ENCODE data around the gene LPAR1. TPM values are rescaled to one million over a fixed set of nuclear protein-coding genes. Genes with fewer than 3 reads are reported as not detected.

Gene LPAR1
- total RNA-seq, 2 experiments from 2014 or later: not detected

GRCh38 chr9:110996436-110997220 is 41.6 kb downstream of the LPAR1 start:
- no peak for DNase-seq
- Mint-ChIP-seq H3K27ac (no peak overlapping the region), H3K4me3 (no peak overlapping the region), H3K4me1 (no peaks in the 10 kb centered on the region), H3K27me3 (peaks cover 7% of the 10 kb centered on the region), H3K36me3 (peaks cover 1% of the 10 kb centered on the region), H3K9me3 (peaks cover 2% of the 10 kb centered on the region)

GRCh38 chr9:110995420-110996340 is 42.6 kb downstream of the LPAR1 start:
- peaks cover 1% of the 10 kb centered on the region for H3K36me3 Mint-ChIP-seq
- H3K9me3 Mint-ChIP-seq: peaks cover 2% of the 10 kb centered on the region
- no peak overlapping the region for H3K4me3 Mint-ChIP-seq
- peaks cover 7% of the 10 kb centered on the region for H3K27me3 Mint-ChIP-seq
- no peak for DNase-seq
- H3K4me1 Mint-ChIP-seq: no peaks in the 10 kb centered on the region
- no peak overlapping the region for H3K27ac Mint-ChIP-seq

DNA sequence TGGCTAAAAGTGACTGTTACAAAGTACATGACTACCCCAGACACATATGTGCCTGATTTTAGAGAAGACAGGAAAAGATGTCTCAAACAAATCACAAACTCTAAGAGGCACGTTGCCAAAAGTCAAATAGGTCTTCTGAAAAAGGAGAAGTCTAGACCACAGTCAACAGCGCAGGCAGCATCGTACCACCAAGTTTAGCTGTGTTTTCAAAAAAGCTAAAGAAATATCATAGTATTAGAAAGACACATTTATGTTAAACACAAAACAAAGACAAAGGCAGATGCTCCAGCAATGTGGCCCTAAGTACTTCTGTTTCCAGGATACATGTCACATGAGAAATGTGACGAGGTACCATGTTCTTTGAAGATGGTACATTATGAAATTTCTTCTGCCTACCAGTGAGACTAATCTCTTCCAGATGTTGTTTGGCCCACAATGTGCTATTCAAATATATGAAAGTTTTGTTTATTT is 43.5 kb downstream of the LPAR1 start:
- H3K27me3 Mint-ChIP-seq: peaks cover 7% of the 10 kb centered on the region
- H3K4me1 Mint-ChIP-seq: no peaks in the 10 kb centered on the region
- peaks cover 1% of the 10 kb centered on the region for H3K36me3 Mint-ChIP-seq
- no peak for DNase-seq
- peaks cover 2% of the 10 kb centered on the region for H3K9me3 Mint-ChIP-seq
- H3K4me3 Mint-ChIP-seq: no peak overlapping the region
- H3K27ac Mint-ChIP-seq: no peak overlapping the region

GRCh38 chr9:110990481-110990880 is 47.8 kb downstream of the LPAR1 start:
- H3K4me3 Mint-ChIP-seq: no peak overlapping the region
- no peaks in the 10 kb centered on the region for H3K27me3 Mint-ChIP-seq
- no peak overlapping the region for H3K27ac Mint-ChIP-seq
- no peaks in the 10 kb centered on the region for H3K36me3 Mint-ChIP-seq
- H3K4me1 Mint-ChIP-seq: no peaks in the 10 kb centered on the region
- DNase-seq: no peak
- H3K9me3 Mint-ChIP-seq: no peaks in the 10 kb centered on the region

GRCh38 chr9:110986529-110986928 is 51.7 kb downstream of the LPAR1 start:
- H3K27ac Mint-ChIP-seq: no peak overlapping the region
- no peaks in the 10 kb centered on the region for H3K27me3 Mint-ChIP-seq
- no peaks in the 10 kb centered on the region for H3K4me1 Mint-ChIP-seq
- H3K9me3 Mint-ChIP-seq: peaks cover 1% of the 10 kb centered on the region
- no peak for DNase-seq
- no peak overlapping the region for H3K4me3 Mint-ChIP-seq
- no peaks in the 10 kb centered on the region for H3K36me3 Mint-ChIP-seq

DNA sequence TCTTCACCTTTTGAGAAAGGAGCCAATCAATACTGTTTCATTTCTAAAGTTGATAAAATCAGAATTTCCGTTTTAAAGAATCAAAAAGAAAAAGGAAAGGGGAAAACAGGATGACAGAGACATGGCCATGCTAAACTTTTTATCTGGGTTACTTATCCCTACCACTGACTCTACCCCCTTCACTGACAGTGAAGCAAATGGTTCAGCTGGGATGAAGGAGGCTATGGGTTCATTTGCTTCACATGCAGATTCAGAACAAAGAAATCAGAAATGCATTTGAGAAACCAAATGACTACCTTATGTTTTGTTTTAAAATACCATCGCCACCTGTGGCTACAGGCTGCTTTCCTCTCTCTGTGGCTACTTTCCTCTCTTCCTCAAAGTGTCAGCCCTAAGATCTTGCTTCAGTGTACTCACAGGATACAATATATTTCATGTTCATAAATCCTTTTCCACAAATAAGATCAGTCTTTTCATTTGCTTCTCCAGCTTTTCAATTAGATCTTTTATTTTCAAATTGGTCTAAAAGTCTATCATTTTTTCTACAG is 53.3 kb downstream of the LPAR1 start:
- no peak overlapping the region for H3K27ac Mint-ChIP-seq
- H3K36me3 Mint-ChIP-seq: no peaks in the 10 kb centered on the region
- H3K9me3 Mint-ChIP-seq: peaks cover 1% of the 10 kb centered on the region
- no peaks in the 10 kb centered on the region for H3K4me1 Mint-ChIP-seq
- H3K27me3 Mint-ChIP-seq: no peaks in the 10 kb centered on the region
- DNase-seq: no peak
- H3K4me3 Mint-ChIP-seq: no peak overlapping the region

DNA sequence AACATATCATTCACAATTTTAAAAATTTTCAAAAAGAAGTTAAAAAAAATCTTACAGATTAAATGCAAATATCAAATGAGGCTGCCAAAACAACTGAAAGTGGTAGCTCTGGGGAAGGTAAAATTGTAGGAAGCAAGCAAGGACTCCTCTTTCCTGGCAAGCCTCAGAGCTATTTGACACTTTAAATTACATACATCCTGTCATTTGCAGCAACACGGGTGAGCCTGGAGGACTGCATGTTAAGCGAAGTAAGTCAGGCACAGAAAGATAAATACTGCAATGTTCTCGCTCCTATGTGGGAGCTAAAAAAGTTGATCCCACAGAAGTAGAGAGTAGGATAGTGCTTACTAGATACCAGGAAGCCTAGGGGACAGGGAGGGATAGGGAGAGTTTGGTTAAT is 58.0 kb downstream of the LPAR1 start:
- DNase-seq: no peak
- H3K9me3 Mint-ChIP-seq: peaks cover 1% of the 10 kb centered on the region
- H3K36me3 Mint-ChIP-seq: no peaks in the 10 kb centered on the region
- no peak overlapping the region for H3K4me3 Mint-ChIP-seq
- H3K27ac Mint-ChIP-seq: no peak overlapping the region
- peaks cover 7% of the 10 kb centered on the region for H3K27me3 Mint-ChIP-seq
- H3K4me1 Mint-ChIP-seq: no peaks in the 10 kb centered on the region

- no peak overlapping the region for H3K27ac Mint-ChIP-seq
- peaks cover 7% of the 10 kb centered on the region for H3K27me3 Mint-ChIP-seq
- H3K36me3 Mint-ChIP-seq: no peaks in the 10 kb centered on the region
- H3K4me1 Mint-ChIP-seq: no peaks in the 10 kb centered on the region
- DNase-seq: no peak
- peaks cover 1% of the 10 kb centered on the region for H3K9me3 Mint-ChIP-seq
- H3K4me3 Mint-ChIP-seq: no peak overlapping the region
Observed at GRCh38 chr9:110979636-110980035, 58.6 kb downstream of the LPAR1 start.

DNA sequence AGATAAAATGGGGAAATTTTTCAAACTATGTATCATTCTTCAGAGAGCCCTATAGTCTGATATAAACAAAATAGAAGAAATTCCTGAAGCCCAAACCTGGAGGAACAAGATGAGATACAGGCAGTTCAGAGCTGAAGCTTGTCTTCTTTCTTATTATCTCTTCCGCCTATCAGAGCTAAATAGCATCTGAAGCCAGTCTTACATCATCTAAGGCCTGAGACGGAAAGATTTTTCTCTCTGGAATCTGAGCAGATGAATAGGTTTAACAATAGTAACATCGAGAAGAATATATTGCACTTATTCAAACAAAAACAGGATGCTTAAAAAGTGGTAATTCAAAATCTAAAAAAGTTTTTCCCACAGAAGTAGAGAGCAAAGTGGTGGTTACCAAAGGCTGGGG is 59.8 kb downstream of the LPAR1 start:
- H3K27me3 Mint-ChIP-seq: peaks cover 7% of the 10 kb centered on the region
- H3K4me1 Mint-ChIP-seq: no peaks in the 10 kb centered on the region
- peaks cover 1% of the 10 kb centered on the region for H3K9me3 Mint-ChIP-seq
- H3K4me3 Mint-ChIP-seq: no peak overlapping the region
- no peak for DNase-seq
- no peak overlapping the region for H3K27ac Mint-ChIP-seq
- no peaks in the 10 kb centered on the region for H3K36me3 Mint-ChIP-seq

GRCh38 chr9:110977259-110977709 is 61.0 kb downstream of the LPAR1 start:
- H3K4me3 Mint-ChIP-seq: no peak overlapping the region
- no peak for DNase-seq
- H3K27ac Mint-ChIP-seq: no peak overlapping the region
- no peaks in the 10 kb centered on the region for H3K4me1 Mint-ChIP-seq
- peaks cover 7% of the 10 kb centered on the region for H3K27me3 Mint-ChIP-seq
- no peaks in the 10 kb centered on the region for H3K9me3 Mint-ChIP-seq
- no peaks in the 10 kb centered on the region for H3K36me3 Mint-ChIP-seq

- Mint-ChIP-seq H3K9me3 (no peaks in the 10 kb centered on the region), H3K27ac (no peak overlapping the region), H3K36me3 (no peaks in the 10 kb centered on the region), H3K27me3 (peaks cover 7% of the 10 kb centered on the region), H3K4me1 (no peaks in the 10 kb centered on the region), H3K4me3 (no peak overlapping the region)
- no peak for DNase-seq
Observed at GRCh38 chr9:110975969-110976368, 62.3 kb downstream of the LPAR1 start.

- no peaks in the 10 kb centered on the region for H3K4me1 Mint-ChIP-seq
Observed at GRCh38 chr9:110975278-110975677, 63.0 kb downstream of the LPAR1 start.

GRCh38 chr9:110971705-110972104 is 66.6 kb downstream of the LPAR1 start:
- H3K27me3 Mint-ChIP-seq: no peaks in the 10 kb centered on the region
- H3K4me3 Mint-ChIP-seq: no peak overlapping the region
- no peaks in the 10 kb centered on the region for H3K4me1 Mint-ChIP-seq
- no peaks in the 10 kb centered on the region for H3K9me3 Mint-ChIP-seq
- H3K27ac Mint-ChIP-seq: no peak overlapping the region
- H3K36me3 Mint-ChIP-seq: no peaks in the 10 kb centered on the region
- DNase-seq: no peak

More at GRCh38 chr9:110975278-110975677, 63.0 kb downstream of the LPAR1 start:
- no peak for DNase-seq
- H3K4me3 Mint-ChIP-seq: no peak overlapping the region
- H3K9me3 Mint-ChIP-seq: no peaks in the 10 kb centered on the region
- H3K36me3 Mint-ChIP-seq: no peaks in the 10 kb centered on the region
- H3K27me3 Mint-ChIP-seq: peaks cover 7% of the 10 kb centered on the region
- no peak overlapping the region for H3K27ac Mint-ChIP-seq

- no peaks in the 10 kb centered on the region for H3K9me3 Mint-ChIP-seq
- no peaks in the 10 kb centered on the region for H3K27me3 Mint-ChIP-seq
- DNase-seq: no peak
- H3K4me1 Mint-ChIP-seq: no peaks in the 10 kb centered on the region
- no peak overlapping the region for H3K27ac Mint-ChIP-seq
- no peak overlapping the region for H3K4me3 Mint-ChIP-seq
- no peaks in the 10 kb centered on the region for H3K36me3 Mint-ChIP-seq
Observed at GRCh38 chr9:110971234-110971633, 67.0 kb downstream of the LPAR1 start.

GRCh38 chr9:110969971-110970386 is 68.3 kb downstream of the LPAR1 start:
- Mint-ChIP-seq H3K27ac (no peak overlapping the region), H3K9me3 (peaks cover 2% of the 10 kb centered on the region)

More at GRCh38 chr9:110969971-110970386, 68.3 kb downstream of the LPAR1 start:
- no peak for DNase-seq
- no peaks in the 10 kb centered on the region for H3K4me1 Mint-ChIP-seq
- no peak overlapping the region for H3K4me3 Mint-ChIP-seq
- no peaks in the 10 kb centered on the region for H3K36me3 Mint-ChIP-seq
- H3K27me3 Mint-ChIP-seq: no peaks in the 10 kb centered on the region

Measured in activated naive CD8-positive, alpha-beta T cell treated with anti-CD3 and anti-CD28 coated beads for 36 hours (primary cell).